ENCODE measurements around the gene ABRACL. TPM values are rescaled to one million over a fixed set of nuclear protein-coding genes. Genes with fewer than 3 reads are reported as not detected.
"Not testable (repeated sequence)": the region's sequence is repeated elsewhere in the genome, so short reads cannot be mapped to it uniquely, and the experiment has no call there.

Gene ABRACL
- total RNA-seq, 1 donor from 2014 or later = 16.2 TPM

- no peak for DNase-seq (ENCODE audit: low read depth)
Measured at GRCh38 chr6:139010674-139011073, 17.9 kb upstream of the ABRACL start.

GRCh38 chr6:139011980-139012379, 16.6 kb upstream of the ABRACL start:
- no peak for DNase-seq (ENCODE audit: low read depth)

GRCh38 chr6:139013185-139013800, 15.3 kb upstream of the ABRACL start:
- DNase-seq (ENCODE audit: low read depth) = no peak

DNA sequence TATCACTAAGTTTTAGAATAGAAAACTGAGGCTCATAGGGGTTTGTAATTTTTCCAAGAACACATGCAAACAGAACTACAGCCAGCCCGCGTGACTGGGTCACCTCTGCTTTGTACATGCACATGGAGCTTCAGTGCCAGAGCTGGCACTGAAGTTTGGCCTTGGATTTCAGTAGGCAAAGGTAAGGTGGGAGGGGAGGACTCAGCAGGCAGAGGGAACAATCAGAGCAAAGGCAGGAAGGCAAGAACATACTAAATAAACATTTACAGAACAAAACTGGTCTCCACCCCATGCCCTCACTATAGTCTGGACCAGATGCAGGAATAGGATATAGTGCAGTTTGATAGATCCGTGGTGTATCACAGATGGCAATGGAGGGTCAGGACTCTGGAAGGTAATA, 13.6 kb upstream of the ABRACL start:
- no peak for DNase-seq (ENCODE audit: low read depth)

GRCh38 chr6:139016337-139017213, 12.0 kb upstream of the ABRACL start:
- DNase-seq (ENCODE audit: low read depth) = no peak

- DNase-seq (ENCODE audit: low read depth) = peak; percentile 21
Measured at GRCh38 chr6:139017227-139017626, 11.3 kb upstream of the ABRACL start.

DNA sequence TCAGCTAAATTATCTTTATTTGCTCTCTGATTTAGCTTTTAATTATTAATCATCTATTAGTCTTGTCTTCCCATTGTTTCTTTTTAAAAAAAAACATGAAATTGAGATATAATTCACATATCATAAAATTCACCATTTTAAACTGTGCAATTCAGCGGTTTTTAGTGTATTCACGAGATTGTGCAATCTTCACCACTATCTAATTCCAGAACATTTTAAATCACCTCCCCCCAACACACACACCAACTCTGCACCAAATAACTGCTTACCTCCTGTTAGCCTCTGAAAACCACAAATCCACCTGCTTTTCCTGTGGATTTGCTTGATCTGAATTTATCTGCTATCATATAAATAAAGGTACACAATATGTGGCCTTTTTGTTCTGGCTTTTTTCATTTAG, 8.8 kb upstream of the ABRACL start:
- no peak for DNase-seq (ENCODE audit: low read depth)

DNA sequence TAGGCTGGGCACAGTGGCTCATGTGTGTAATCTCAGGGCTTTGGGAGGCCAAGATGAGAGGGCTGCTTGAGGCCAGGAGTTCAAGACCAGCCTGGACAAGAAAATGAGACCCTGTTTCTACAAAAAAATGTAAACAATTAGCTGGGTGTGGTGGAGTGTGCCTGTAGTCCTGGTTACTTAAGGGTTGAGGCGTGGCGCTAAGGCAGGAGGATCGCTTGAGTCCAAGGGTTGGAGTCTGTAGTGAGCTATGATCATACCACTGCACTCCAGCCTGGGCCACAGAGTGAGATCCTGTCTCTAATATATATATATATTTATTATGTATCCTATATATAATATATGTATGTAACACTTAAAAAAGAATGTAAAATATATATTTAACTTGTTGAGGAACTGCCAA, 7.9 kb upstream of the ABRACL start:
- DNase-seq (ENCODE audit: low read depth) = no peak

DNA sequence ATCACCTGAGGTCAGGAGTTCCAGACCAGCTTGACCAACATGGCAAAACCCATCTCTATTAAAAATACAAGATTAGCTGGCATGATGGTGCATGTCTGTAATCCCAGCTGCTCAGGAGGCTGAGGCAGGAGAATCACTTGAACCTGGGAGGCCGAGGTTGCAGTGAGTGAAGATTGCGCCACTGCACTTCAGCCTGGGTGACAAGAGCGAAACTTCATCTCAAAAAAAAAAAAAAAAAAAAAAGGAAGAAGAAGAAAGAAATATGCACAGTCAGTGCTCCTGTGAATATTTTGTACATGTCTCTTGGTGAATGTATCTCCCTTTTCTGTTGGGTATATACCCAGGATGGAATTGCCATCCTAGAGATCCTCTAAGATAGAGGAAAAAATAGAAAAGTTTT, 3.1 kb upstream of the ABRACL start:
- DNase-seq (ENCODE audit: low read depth) = not testable (repeated sequence)

GRCh38 chr6:139027620-139028182, 844 bp upstream of the ABRACL start:
- no peak for DNase-seq (ENCODE audit: low read depth)

GRCh38 chr6:139028215-139028657, 309 bp upstream of the ABRACL start:
- DNase-seq (ENCODE audit: low read depth) = no peak

- DNase-seq (ENCODE audit: low read depth) = peak; percentile 72
Measured at GRCh38 chr6:139029470-139030227, 1.1 kb downstream of the ABRACL start.

DNA sequence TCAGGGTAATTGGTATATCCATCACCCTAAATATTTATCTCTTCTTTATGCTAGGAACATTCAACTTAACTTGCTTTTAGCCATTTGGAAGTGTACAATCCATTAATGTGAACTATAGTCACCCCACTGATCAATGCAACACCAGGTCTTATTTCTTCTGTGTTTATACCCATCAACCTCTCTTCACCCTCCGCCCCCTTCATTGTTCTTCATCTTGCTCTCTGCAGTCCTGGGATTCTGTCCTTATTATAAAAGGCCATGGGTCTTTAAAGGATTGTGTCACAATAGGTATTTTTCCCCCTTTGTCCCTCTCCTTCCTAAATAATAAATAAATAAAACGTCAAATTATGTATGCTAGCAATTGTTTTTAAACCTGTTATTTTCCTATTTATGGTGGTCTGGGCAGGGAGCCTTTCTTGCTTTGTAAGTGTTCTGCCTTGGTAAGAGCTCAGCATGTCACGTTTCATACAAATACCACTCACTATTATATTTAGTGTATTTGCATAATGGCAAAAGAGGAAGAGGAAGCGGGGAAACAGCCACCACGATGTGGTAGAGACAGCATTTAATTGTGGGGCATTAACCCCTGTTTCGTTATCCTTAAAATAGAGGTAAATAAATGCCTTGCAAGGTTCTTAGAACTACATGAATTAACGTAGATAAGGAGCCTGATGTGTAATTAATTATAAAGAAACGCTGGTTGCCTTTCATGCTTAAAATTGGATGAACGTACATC, 1.9 kb downstream of the ABRACL start:
- no peak for DNase-seq (ENCODE audit: low read depth)

GRCh38 chr6:139037490-139037889, 8.9 kb downstream of the ABRACL start:
- peak; percentile 17 for DNase-seq (ENCODE audit: low read depth)

DNA sequence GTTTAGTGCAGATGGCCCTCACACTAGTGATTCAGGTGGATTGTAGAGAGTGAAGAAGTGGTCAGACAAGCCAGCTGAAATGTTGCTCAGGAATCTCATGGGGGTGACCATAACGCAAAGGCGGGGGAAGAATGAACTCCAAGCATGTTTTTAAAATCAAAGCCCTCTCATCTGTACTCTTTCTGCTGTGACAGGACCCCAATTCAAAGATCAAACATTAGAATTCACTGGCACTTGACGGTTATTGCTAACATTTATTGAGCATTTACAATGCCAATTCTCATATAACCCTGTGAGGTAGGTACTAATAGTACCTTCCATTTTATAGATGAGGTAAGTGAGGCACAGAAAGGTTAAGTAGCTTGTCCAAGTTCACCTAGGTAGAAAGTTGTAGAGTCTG, 15.7 kb downstream of the ABRACL start:
- DNase-seq (ENCODE audit: low read depth) = no peak

- DNase-seq (ENCODE audit: low read depth) = no peak
Measured at GRCh38 chr6:139047677-139048076, 19.1 kb downstream of the ABRACL start.

DNA sequence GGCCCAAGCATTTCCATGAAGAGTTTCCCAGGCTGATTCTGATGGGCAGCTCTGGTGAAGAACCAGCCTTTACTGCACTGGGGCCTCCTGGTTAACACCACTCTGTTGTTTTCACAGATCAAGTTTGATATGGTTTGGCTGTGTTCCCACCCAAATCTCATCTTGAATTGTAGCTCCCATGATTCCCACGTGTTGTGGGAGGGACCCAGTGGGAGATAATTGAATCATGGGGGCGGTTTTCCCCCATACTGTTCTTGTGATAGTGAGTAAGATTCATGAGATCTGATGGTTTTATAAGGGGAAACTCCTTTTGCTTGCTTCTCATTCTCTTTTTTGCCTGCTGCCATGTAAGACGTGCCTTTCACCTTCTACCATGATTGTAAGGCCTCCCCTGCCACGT, 20.4 kb downstream of the ABRACL start:
- not testable (repeated sequence) for DNase-seq (ENCODE audit: low read depth)

- not testable (repeated sequence) for DNase-seq (ENCODE audit: low read depth)
Measured at GRCh38 chr6:139050131-139050769, 21.7 kb downstream of the ABRACL start.

DNA sequence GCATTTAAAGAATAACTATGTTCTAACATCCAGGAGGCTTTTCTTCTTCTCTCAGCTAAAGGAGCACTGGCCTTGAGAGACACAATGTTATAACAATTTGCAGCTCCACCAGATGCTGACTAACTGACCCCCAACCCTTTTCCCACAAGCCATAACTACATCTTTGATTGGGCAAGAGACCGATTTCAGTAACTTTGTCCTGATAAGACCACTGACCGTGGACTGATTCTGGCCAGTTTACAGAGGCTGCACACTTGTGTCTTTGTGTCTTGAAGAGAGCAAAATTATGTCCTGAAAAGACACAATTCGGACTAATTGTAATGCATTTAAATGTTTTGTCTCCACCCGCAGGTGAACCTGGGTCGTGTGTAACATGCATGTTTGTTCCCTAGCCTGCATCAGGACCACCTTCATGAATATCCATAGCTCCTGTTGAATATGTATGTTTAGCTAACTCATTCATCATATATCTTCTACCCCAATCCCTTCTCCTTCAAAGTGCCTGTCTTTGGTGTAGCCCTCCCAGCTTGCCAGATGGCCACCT, 22.3 kb downstream of the ABRACL start:
- DNase-seq (ENCODE audit: low read depth) = no peak
